GM23338 (cell line): ENCODE data around the gene AGMAT. TPM values are rescaled to one million over a fixed set of nuclear protein-coding genes. Genes with fewer than 3 reads are reported as not detected.

ENCODE experiments used
- ATAC-seq: fragments of 200-7000 bp; cut with Tn5 transposase; 3 replicates; pipeline ENCODE4 v1.9.1; 2020
- DNase-seq: peaks from one replicate; pipeline ENCODE4 v3.0.0-alpha.2; 2015; ENCODE audit warnings: low spot score
- H2AFZ ChIP-seq: fragments of 200-600 bp; sonication (generic); 2 replicates; pipeline ENCODE4 v1.8.0; 2016; ENCODE audit warnings: antibody characterized with exemption, mild to moderate bottlenecking, moderate library complexity
- H3F3A ChIP-seq: fragments of 200-600 bp; sonication (generic); replicated peaks from 2 replicates; pipeline ENCODE4 v1.8.0; 2017; ENCODE audit warnings: antibody characterized with exemption, mixed run types, low read depth
- H3K27ac ChIP-seq: fragments of 200-600 bp; sonication (generic); 2 replicates; pipeline ENCODE4 v1.6.1; 2016; ENCODE audit warnings: low read depth
- H3K27me3 ChIP-seq: fragments of 200-600 bp; sonication (generic); 2 replicates; pipeline ENCODE4 v1.8.0; 2016; ENCODE audit warnings: mild to moderate bottlenecking, mixed run types, moderate library complexity; ENCODE audit not compliant: insufficient read depth
- H3K36me3 ChIP-seq: fragments of 200-600 bp; sonication (generic); 2 replicates; pipeline ENCODE4 v1.8.0; 2016; ENCODE audit warnings: mild to moderate bottlenecking; ENCODE audit not compliant: insufficient read depth
- H3K4me1 ChIP-seq: fragments of 200-600 bp; sonication (generic); 2 replicates; pipeline ENCODE4 v1.8.0; 2016; ENCODE audit warnings: mild to moderate bottlenecking, moderate library complexity; ENCODE audit not compliant: insufficient read depth
- H3K4me2 ChIP-seq: fragments of 200-600 bp; sonication (generic); 2 replicates; pipeline ENCODE4 v1.7.1; 2017; ENCODE audit warnings: mixed run types
- H3K4me3 ChIP-seq: fragments of 200-600 bp; sonication (generic); 2 replicates; pipeline ENCODE4 v1.6.1; 2016; ENCODE audit warnings: mixed run types
- H3K79me2 ChIP-seq: fragments of 200-600 bp; sonication (generic); replicated peaks from 2 replicates; pipeline ENCODE4 v1.8.0; 2017; ENCODE audit warnings: mild to moderate bottlenecking; ENCODE audit not compliant: insufficient read depth
- H3K9me2 ChIP-seq: fragments of 200-600 bp; sonication (generic); 2 replicates; pipeline ENCODE4 v1.8.0; 2017; ENCODE audit not compliant: insufficient read depth
- H4K20me1 ChIP-seq: fragments of 200-600 bp; sonication (generic); replicated peaks from 2 replicates; pipeline ENCODE4 v1.8.0; 2017; ENCODE audit warnings: mild to moderate bottlenecking; ENCODE audit not compliant: insufficient read depth
- H3K27ac Mint-ChIP-seq: 2 replicates; pipeline ENCODE4 v1.8.0; 2020; ENCODE audit warnings: inconsistent platforms, mild to moderate bottlenecking, moderate library complexity, mixed read lengths
- H3K27me3 Mint-ChIP-seq: 3 replicates; pipeline ENCODE4 v1.8.0; 2022; ENCODE audit warnings: low read depth, mild to moderate bottlenecking, moderate library complexity, mixed read lengths, inconsistent platforms; ENCODE audit not compliant: insufficient read depth, poor library complexity
- H3K36me3 Mint-ChIP-seq: 3 replicates; pipeline ENCODE4 v1.8.0; 2021; ENCODE audit warnings: low read depth, mild to moderate bottlenecking, inconsistent platforms, moderate library complexity, mixed read lengths
- H3K4me1 Mint-ChIP-seq: 3 replicates; pipeline ENCODE4 v1.8.0; 2020; ENCODE audit warnings: mild to moderate bottlenecking, inconsistent platforms, mixed read lengths
- H3K4me3 Mint-ChIP-seq: 3 replicates; pipeline ENCODE4 v1.8.0; 2021; ENCODE audit warnings: moderate library complexity, mild to moderate bottlenecking, inconsistent platforms, mixed read lengths
- H3K9me3 Mint-ChIP-seq: 3 replicates; pipeline ENCODE4 v1.8.0; 2020; ENCODE audit warnings: moderate library complexity, mild to moderate bottlenecking, inconsistent platforms, mixed read lengths
- CREB1 ChIP-seq: fragments of 250-450 bp; sonication (Bioruptor Pico); IDR thresholded peaks from 2 replicates; pipeline ENCODE4 v1.5.0; 2020; ENCODE audit warnings: low read depth, mild to moderate bottlenecking, moderate library complexity
- ETS1 ChIP-seq: IDR thresholded peaks from 2 replicates; pipeline ENCODE4 v1.6.1; 2016; ENCODE audit warnings: antibody characterized with exemption
- EZH2phosphoT487 ChIP-seq: fragments of 200-600 bp; sonication (generic); IDR thresholded peaks from one replicate; pipeline ENCODE4 v1.8.1; 2018; ENCODE audit warnings: antibody characterized with exemption; ENCODE audit not compliant: unreplicated experiment
- JUNB ChIP-seq: IDR thresholded peaks from one replicate; pipeline ENCODE4 v1.6.1; 2016; ENCODE audit warnings: antibody characterized with exemption; ENCODE audit not compliant: unreplicated experiment
- ZNF114 ChIP-seq: fragments of 250-450 bp; sonication (Bioruptor Pico); IDR thresholded peaks from 2 replicates; pipeline ENCODE4 v1.5.0; 2020; ENCODE audit warnings: mild to moderate bottlenecking, moderate library complexity
- polyA plus RNA-seq: library from polyadenylated mRNA; unstranded; fragments of >200 nt; fragmentation: Nextera tagmentation; extraction: Ambion mirVana; gene quantifications from 2 replicates; pipeline ENCODE4 v1.2.1, GENCODE V29; 2016
- total RNA-seq: library from RNA; depleted of rRNA; stranded (reverse); fragments of >200 nt; shearing (Covaris generic); gene quantifications from 2 replicates; pipeline ENCODE4 v1.2.3, GENCODE V29; 2014
- TF ChIP-seq, protein P1 (sequence below), 2 experiments: fragments of 200-600 bp in 1 of 2; sonication (generic) in 1 of 2; conservative IDR thresholded peaks; 2 replicates each; pipeline versions ENCODE4 v1.5.1 to v1.6.1; 2016 to 2017; ENCODE audit warnings: antibody characterized with exemption in 2 of 2, low read depth in 2 of 2, mild to moderate bottlenecking in 2 of 2, moderate library complexity in 1 of 2
- TF ChIP-seq, protein P2 (sequence below): fragments of 250-450 bp; sonication (Bioruptor Pico); IDR thresholded peaks from 2 replicates; pipeline ENCODE4 v1.5.0; 2020; ENCODE audit warnings: mild to moderate bottlenecking, moderate library complexity

Gene AGMAT
- total and polyA plus RNA-seq, 2 experiments from 2014 or later: 1.8 to 7.4 TPM

DNA sequence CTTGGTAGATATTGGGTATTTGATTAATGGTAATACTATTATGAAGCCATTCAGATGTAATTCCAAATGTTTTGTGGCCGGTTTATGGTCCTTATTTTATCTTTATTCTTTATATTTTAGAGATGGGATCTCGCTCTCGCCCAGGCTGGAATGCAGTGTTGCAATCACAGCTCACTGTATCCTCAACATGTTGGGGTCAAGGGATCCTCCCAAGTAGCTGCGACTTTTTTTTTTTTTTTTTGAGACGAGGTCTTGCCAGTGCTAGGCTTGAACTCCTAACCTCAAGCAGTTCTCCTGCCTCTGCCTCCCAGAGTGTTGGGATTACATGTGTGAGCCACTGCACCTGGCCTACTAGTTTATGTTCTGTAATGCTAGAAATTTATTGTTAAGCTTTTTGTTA lies 37.1 kb upstream of the AGMAT start:
- H4K20me1 ChIP-seq: peaks cover 57% of the 10 kb centered on the region
- H3K36me3 ChIP-seq: peaks cover 8% of the 10 kb centered on the region
- H3K27me3 ChIP-seq: no peaks in the 10 kb centered on the region
- H3K4me1 Mint-ChIP-seq: peaks cover 17% of the 10 kb centered on the region
- H3K4me2 ChIP-seq: no peak overlapping the region
- H3K27me3 Mint-ChIP-seq: peaks cover 8% of the 10 kb centered on the region
- H3F3A ChIP-seq: no peaks in the 10 kb centered on the region
- no peak overlapping the region for H3K27ac Mint-ChIP-seq
- DNase-seq (no peak), ATAC-seq (no peak)
- H3K4me3 Mint-ChIP-seq: no peak overlapping the region
- TF ChIP-seq EZH2phosphoT487 (no peak), CREB1 (no peak)
- peaks cover 17% of the 10 kb centered on the region; the same call in 1 of the 2 replicates for H3K4me1 ChIP-seq
- no peak overlapping the region for H2AFZ ChIP-seq
- no peaks in the 10 kb centered on the region for H3K9me3 Mint-ChIP-seq
- no peaks in the 10 kb centered on the region for H3K9me2 ChIP-seq
- no peak overlapping the region for H3K27ac ChIP-seq
- no peak overlapping the region for H3K4me3 ChIP-seq
- H3K36me3 Mint-ChIP-seq: peaks cover 15% of the 10 kb centered on the region
- H3K79me2 ChIP-seq: peaks cover 95% of the 10 kb centered on the region

DNA sequence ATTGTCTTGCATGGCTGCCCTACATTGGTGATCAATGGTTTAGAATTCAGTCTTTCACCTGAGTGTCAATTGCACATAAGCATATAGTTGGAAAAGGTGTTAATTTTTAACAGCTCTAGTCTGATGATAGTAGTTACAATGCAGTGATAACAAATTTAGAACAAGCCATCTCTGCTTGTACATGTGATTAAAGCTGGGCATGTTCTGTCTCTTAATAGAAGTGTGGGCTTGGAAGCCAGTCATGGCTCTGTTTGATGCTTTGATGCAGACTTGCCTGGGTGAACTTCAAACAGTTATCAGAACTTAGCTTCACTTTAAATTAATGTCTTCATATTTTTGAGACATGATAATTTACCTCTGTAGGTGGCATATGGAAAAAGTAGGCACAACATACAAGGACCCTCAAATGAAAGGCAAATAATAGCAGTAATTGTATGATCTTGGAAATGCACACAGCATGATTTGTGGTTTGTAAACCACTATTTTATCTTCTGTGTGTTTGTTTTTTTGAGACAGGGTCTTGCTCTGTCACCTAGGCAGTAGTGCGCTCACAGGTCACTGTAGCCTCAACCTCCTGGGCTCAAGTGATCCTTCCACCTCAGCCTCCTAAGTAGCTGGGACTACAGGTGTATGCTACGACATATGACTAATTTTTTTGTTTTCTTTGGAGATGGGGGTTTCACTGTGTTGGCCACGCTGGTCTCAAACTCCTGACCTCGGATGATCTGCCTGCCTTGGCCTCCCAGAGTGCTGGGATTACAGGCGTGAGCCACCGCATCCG lies 36.2 kb upstream of the AGMAT start:
- DNase-seq (no peak), ATAC-seq (no peak)
- Histone ChIP-seq H3K36me3 (peaks cover 5% of the 10 kb centered on the region; the same call in 1 of the 2 replicates), H3K4me3 (no peak overlapping the region), H3F3A (peaks cover 4% of the 10 kb centered on the region; the same call in 1 of the 2 replicates), H3K27me3 (no peaks in the 10 kb centered on the region), H3K79me2 (peaks cover 86% of the 10 kb centered on the region), H4K20me1 (peaks cover 54% of the 10 kb centered on the region), H2AFZ (no peak overlapping the region), H3K4me1 (peaks cover 21% of the 10 kb centered on the region; the same call in 1 of the 2 replicates), H3K27ac (no peak overlapping the region), H3K4me2 (no peak overlapping the region), H3K9me2 (no peaks in the 10 kb centered on the region)
- Mint-ChIP-seq H3K27me3 (peaks cover 12% of the 10 kb centered on the region), H3K4me1 (peaks cover 23% of the 10 kb centered on the region), H3K9me3 (no peaks in the 10 kb centered on the region), H3K27ac (no peak overlapping the region; the same call in 1 of the 2 replicates), H3K4me3 (no peak overlapping the region), H3K36me3 (peaks cover 8% of the 10 kb centered on the region; the same call in 2 of the 3 replicates)
- TF ChIP-seq JUNB: no peak
- TF ChIP-seq, protein P1, sequence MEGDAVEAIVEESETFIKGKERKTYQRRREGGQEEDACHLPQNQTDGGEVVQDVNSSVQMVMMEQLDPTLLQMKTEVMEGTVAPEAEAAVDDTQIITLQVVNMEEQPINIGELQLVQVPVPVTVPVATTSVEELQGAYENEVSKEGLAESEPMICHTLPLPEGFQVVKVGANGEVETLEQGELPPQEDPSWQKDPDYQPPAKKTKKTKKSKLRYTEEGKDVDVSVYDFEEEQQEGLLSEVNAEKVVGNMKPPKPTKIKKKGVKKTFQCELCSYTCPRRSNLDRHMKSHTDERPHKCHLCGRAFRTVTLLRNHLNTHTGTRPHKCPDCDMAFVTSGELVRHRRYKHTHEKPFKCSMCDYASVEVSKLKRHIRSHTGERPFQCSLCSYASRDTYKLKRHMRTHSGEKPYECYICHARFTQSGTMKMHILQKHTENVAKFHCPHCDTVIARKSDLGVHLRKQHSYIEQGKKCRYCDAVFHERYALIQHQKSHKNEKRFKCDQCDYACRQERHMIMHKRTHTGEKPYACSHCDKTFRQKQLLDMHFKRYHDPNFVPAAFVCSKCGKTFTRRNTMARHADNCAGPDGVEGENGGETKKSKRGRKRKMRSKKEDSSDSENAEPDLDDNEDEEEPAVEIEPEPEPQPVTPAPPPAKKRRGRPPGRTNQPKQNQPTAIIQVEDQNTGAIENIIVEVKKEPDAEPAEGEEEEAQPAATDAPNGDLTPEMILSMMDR (conservative IDR thresholded peaks at IDR 0.05; ENCODE audit: low read depth in 2 of 2): no peak
- TF ChIP-seq EZH2phosphoT487: no peak
- no peak for TF ChIP-seq ZNF114 (CRISPR knock-in tag)
- TF ChIP-seq ETS1: no peak
- TF ChIP-seq, protein P2, sequence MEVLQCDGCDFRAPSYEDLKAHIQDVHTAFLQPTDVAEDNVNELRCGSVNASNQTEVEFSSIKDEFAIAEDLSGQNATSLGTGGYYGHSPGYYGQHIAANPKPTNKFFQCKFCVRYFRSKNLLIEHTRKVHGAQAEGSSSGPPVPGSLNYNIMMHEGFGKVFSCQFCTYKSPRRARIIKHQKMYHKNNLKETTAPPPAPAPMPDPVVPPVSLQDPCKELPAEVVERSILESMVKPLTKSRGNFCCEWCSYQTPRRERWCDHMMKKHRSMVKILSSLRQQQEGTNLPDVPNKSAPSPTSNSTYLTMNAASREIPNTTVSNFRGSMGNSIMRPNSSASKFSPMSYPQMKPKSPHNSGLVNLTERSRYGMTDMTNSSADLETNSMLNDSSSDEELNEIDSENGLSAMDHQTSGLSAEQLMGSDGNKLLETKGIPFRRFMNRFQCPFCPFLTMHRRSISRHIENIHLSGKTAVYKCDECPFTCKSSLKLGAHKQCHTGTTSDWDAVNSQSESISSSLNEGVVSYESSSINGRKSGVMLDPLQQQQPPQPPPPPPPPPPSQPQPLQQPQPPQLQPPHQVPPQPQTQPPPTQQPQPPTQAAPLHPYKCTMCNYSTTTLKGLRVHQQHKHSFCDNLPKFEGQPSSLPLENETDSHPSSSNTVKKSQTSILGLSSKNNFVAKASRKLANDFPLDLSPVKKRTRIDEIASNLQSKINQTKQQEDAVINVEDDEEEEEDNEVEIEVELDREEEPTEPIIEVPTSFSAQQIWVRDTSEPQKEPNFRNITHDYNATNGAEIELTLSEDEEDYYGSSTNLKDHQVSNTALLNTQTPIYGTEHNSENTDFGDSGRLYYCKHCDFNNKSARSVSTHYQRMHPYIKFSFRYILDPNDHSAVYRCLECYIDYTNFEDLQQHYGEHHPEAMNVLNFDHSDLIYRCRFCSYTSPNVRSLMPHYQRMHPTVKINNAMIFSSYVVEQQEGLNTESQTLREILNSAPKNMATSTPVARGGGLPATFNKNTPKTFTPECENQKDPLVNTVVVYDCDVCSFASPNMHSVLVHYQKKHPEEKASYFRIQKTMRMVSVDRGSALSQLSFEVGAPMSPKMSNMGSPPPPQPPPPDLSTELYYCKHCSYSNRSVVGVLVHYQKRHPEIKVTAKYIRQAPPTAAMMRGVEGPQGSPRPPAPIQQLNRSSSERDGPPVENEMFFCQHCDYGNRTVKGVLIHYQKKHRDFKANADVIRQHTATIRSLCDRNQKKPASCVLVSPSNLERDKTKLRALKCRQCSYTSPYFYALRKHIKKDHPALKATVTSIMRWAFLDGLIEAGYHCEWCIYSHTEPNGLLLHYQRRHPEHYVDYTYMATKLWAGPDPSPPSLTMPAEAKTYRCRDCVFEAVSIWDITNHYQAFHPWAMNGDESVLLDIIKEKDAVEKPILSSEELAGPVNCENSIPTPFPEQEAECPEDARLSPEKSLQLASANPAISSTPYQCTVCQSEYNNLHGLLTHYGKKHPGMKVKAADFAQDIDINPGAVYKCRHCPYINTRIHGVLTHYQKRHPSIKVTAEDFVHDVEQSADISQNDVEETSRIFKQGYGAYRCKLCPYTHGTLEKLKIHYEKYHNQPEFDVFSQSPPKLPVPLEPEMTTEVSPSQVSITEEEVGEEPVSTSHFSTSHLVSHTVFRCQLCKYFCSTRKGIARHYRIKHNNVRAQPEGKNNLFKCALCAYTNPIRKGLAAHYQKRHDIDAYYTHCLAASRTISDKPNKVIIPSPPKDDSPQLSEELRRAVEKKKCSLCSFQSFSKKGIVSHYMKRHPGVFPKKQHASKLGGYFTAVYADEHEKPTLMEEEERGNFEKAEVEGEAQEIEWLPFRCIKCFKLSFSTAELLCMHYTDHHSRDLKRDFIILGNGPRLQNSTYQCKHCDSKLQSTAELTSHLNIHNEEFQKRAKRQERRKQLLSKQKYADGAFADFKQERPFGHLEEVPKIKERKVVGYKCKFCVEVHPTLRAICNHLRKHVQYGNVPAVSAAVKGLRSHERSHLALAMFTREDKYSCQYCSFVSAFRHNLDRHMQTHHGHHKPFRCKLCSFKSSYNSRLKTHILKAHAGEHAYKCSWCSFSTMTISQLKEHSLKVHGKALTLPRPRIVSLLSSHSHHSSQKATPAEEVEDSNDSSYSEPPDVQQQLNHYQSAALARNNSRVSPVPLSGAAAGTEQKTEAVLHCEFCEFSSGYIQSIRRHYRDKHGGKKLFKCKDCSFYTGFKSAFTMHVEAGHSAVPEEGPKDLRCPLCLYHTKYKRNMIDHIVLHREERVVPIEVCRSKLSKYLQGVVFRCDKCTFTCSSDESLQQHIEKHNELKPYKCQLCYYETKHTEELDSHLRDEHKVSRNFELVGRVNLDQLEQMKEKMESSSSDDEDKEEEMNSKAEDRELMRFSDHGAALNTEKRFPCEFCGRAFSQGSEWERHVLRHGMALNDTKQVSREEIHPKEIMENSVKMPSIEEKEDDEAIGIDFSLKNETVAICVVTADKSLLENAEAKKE (CRISPR knock-in tag): no peak
